Measurements from ENCODE around the gene SARNP. TPM values are rescaled to one million over a fixed set of nuclear protein-coding genes. Genes with fewer than 3 reads are reported as not detected.

SARNP gene
- total RNA-seq, 2 experiments from 2014 or later: 100 to 101 TPM

- Mint-ChIP-seq H3K27me3 (ENCODE audit: low read depth) (no peaks in the 10 kb centered on the region), H3K4me1 (ENCODE audit: low read depth) (peaks cover 28% of the 10 kb centered on the region), H3K9me3 (no peaks in the 10 kb centered on the region), H3K36me3 (ENCODE audit: low read depth) (peaks cover 5% of the 10 kb centered on the region), H3K4me3 (no peak overlapping the region), H3K27ac (no peak overlapping the region)
- CTCF ChIA-PET: interaction anchor here (0.7 to 2.7 kb wide), 3 partner anchors 10 to 62 kb away, joined by 3 to 23 read pairs (median 4); no protein-coding TSS in a partner anchor
- no peak for DNase-seq
- intact Hi-C loops (cut with micrococcal nuclease): loop anchor here (5.0 kb wide), 1 partner anchor 732 kb away; no protein-coding TSS in a partner anchor
These were observed 98.2 kb downstream of the SARNP start for GRCh38 chr12:55719371-55719770.

GRCh38 chr12:55718624-55719275, 98.8 kb downstream of the SARNP start:
- Mint-ChIP-seq H3K27me3 (ENCODE audit: low read depth) (no peaks in the 10 kb centered on the region), H3K27ac (peak overlapping the region; percentile 18), H3K4me1 (ENCODE audit: low read depth) (peaks cover 28% of the 10 kb centered on the region), H3K36me3 (ENCODE audit: low read depth) (peaks cover 5% of the 10 kb centered on the region), H3K4me3 (no peak overlapping the region), H3K9me3 (no peaks in the 10 kb centered on the region)
- intact Hi-C loops (cut with micrococcal nuclease): loop anchor here (5.0 kb wide), 1 partner anchor 731 kb away; no protein-coding TSS in a partner anchor
- CTCF ChIA-PET: interaction anchor here (0.6 to 2.7 kb wide), 3 partner anchors 9 to 20 kb away, joined by 3 to 23 read pairs (median 10); partner anchors contain the start of gene CD63
- no peak for DNase-seq

- CTCF ChIA-PET: interaction anchor here (0.6 to 3.5 kb wide), 5 partner anchors 8 to 1098 kb away, joined by 3 to 32 read pairs (median 7); partner anchors contain the start of gene CD63
- Mint-ChIP-seq H3K9me3 (no peaks in the 10 kb centered on the region), H3K27me3 (ENCODE audit: low read depth) (no peaks in the 10 kb centered on the region), H3K27ac (peak overlapping the region; percentile 91), H3K36me3 (ENCODE audit: low read depth) (peaks cover 3% of the 10 kb centered on the region), H3K4me3 (peak overlapping the region; percentile 92), H3K4me1 (ENCODE audit: low read depth) (peaks cover 28% of the 10 kb centered on the region)
- intact Hi-C loops (cut with micrococcal nuclease): loop anchor here (5.0 kb wide), 1 partner anchor 731 kb away; no protein-coding TSS in a partner anchor
- DNase-seq: no peak
These were observed 99.5 kb downstream of the SARNP start for GRCh38 chr12:55718015-55718414.

- peak overlapping the region; percentile 92 for H3K4me3 Mint-ChIP-seq
- no peaks in the 10 kb centered on the region for H3K27me3 Mint-ChIP-seq (ENCODE audit: low read depth)
- CTCF ChIA-PET: interaction anchor here (0.6 to 3.5 kb wide), 6 partner anchors 13 to 1099 kb away, joined by 3 to 32 read pairs (median 6); partner anchors contain the start of genes ANKRD52 and CD63
- DNase-seq: peak; percentile 47
- H3K9me3 Mint-ChIP-seq: no peaks in the 10 kb centered on the region
- peak overlapping the region; percentile 91 for H3K27ac Mint-ChIP-seq
- H3K36me3 Mint-ChIP-seq (ENCODE audit: low read depth): peaks cover 3% of the 10 kb centered on the region
- H3K4me1 Mint-ChIP-seq (ENCODE audit: low read depth): peaks cover 28% of the 10 kb centered on the region
- intact Hi-C loops (cut with micrococcal nuclease): loop anchor here (5.0 kb wide), 1 partner anchor 730 kb away; no protein-coding TSS in a partner anchor
These were observed 100.2 kb downstream of the SARNP start for GRCh38 chr12:55717011-55718007.

GRCh38 chr12:55716582-55716957, 101.0 kb downstream of the SARNP start:
- Mint-ChIP-seq H3K27me3 (ENCODE audit: low read depth) (peaks cover 3% of the 10 kb centered on the region), H3K36me3 (ENCODE audit: low read depth) (peaks cover 3% of the 10 kb centered on the region), H3K4me1 (ENCODE audit: low read depth) (peaks cover 28% of the 10 kb centered on the region), H3K4me3 (peak overlapping the region; percentile 92), H3K9me3 (no peaks in the 10 kb centered on the region), H3K27ac (peak overlapping the region; percentile 91)
- intact Hi-C loops (cut with micrococcal nuclease): loop anchor here (1.0 to 5.0 kb wide), 8 partner anchors 13 to 729 kb away; partner anchors contain the start of genes CD63, PA2G4, RPL41 and SARNP
- no peak for DNase-seq
- CTCF ChIA-PET: interaction anchor here (1.0 to 3.5 kb wide), 5 partner anchors 13 to 541 kb away, joined by 3 to 32 read pairs (median 7); partner anchors contain the start of genes ANKRD52 and CD63

- H3K36me3 Mint-ChIP-seq (ENCODE audit: low read depth): peaks cover 3% of the 10 kb centered on the region
- peak; percentile 96 for DNase-seq
- no peaks in the 10 kb centered on the region for H3K9me3 Mint-ChIP-seq
- H3K27me3 Mint-ChIP-seq (ENCODE audit: low read depth): peaks cover 3% of the 10 kb centered on the region
- peak within 1 kb of the TSS; percentile 91 for H3K27ac Mint-ChIP-seq
- CTCF ChIA-PET: interaction anchor here (0.6 to 3.5 kb wide), 7 partner anchors 9 to 113 kb away, joined by 3 to 32 read pairs (median 4); no protein-coding TSS in a partner anchor
- intact Hi-C loops (cut with micrococcal nuclease): loop anchor here (1.0 to 5.0 kb wide), 8 partner anchors 13 to 729 kb away; partner anchors contain the start of genes CD63, PA2G4, RPL41 and SARNP
- H3K4me3 Mint-ChIP-seq: peak within 1 kb of the TSS; percentile 92
- peaks cover 28% of the 10 kb centered on the region for H3K4me1 Mint-ChIP-seq (ENCODE audit: low read depth)
These were observed 101.5 kb downstream of the SARNP start, which contains the start of gene BLOC1S1 for GRCh38 chr12:55715833-55716581. BLOC1S1 (plus strand) TSS chr12:55716046; CDS start chr12:55716052, 6 bp downstream.

GRCh38 chr12:55715169-55715764, 102.3 kb downstream of the SARNP start:
- Mint-ChIP-seq H3K9me3 (no peaks in the 10 kb centered on the region), H3K27ac (peak overlapping the region; percentile 91), H3K4me1 (ENCODE audit: low read depth) (peaks cover 28% of the 10 kb centered on the region), H3K36me3 (ENCODE audit: low read depth) (peaks cover 3% of the 10 kb centered on the region), H3K4me3 (peak overlapping the region; percentile 92), H3K27me3 (ENCODE audit: low read depth) (peaks cover 3% of the 10 kb centered on the region)
- CTCF ChIA-PET: interaction anchor here (0.6 to 3.5 kb wide), 6 partner anchors 10 to 114 kb away, joined by 3 to 32 read pairs (median 4); no protein-coding TSS in a partner anchor
- intact Hi-C loops (cut with micrococcal nuclease): loop anchor here (5.0 kb wide), 1 partner anchor 728 kb away; no protein-coding TSS in a partner anchor
- DNase-seq: no peak

GRCh38 chr12:55713721-55714120, 103.8 kb downstream of the SARNP start:
- Mint-ChIP-seq H3K27me3 (ENCODE audit: low read depth) (peaks cover 9% of the 10 kb centered on the region), H3K4me1 (ENCODE audit: low read depth) (peaks cover 32% of the 10 kb centered on the region), H3K9me3 (no peaks in the 10 kb centered on the region), H3K4me3 (no peak overlapping the region), H3K27ac (no peak overlapping the region), H3K36me3 (ENCODE audit: low read depth) (peaks cover 3% of the 10 kb centered on the region)
- no peak for DNase-seq
- intact Hi-C loops (cut with micrococcal nuclease): no loop called here
- CTCF ChIA-PET: no interaction called here

GRCh38 chr12:55712700-55713415, 104.7 kb downstream of the SARNP start:
- Mint-ChIP-seq H3K36me3 (ENCODE audit: low read depth) (peaks cover 3% of the 10 kb centered on the region), H3K27ac (no peak overlapping the region), H3K9me3 (no peaks in the 10 kb centered on the region), H3K27me3 (ENCODE audit: low read depth) (peaks cover 16% of the 10 kb centered on the region), H3K4me3 (no peak overlapping the region), H3K4me1 (ENCODE audit: low read depth) (peaks cover 28% of the 10 kb centered on the region)
- intact Hi-C loops (cut with micrococcal nuclease): no loop called here
- no peak for DNase-seq
- CTCF ChIA-PET: interaction anchor here (1.0 to 1.3 kb wide), 2 partner anchors 17 to 25 kb away, joined by 3 to 5 read pairs; no protein-coding TSS in a partner anchor

- H3K27me3 Mint-ChIP-seq (ENCODE audit: low read depth): peaks cover 20% of the 10 kb centered on the region
- intact Hi-C loops (cut with micrococcal nuclease): no loop called here
- H3K9me3 Mint-ChIP-seq: no peaks in the 10 kb centered on the region
- H3K4me3 Mint-ChIP-seq: no peak overlapping the region
- peaks cover 3% of the 10 kb centered on the region for H3K36me3 Mint-ChIP-seq (ENCODE audit: low read depth)
- CTCF ChIA-PET: interaction anchor here (0.8 to 1.3 kb wide), 2 partner anchors 25 to 26 kb away, joined by 3 to 5 read pairs; no protein-coding TSS in a partner anchor
- no peak for DNase-seq
- H3K27ac Mint-ChIP-seq: no peak overlapping the region
- H3K4me1 Mint-ChIP-seq (ENCODE audit: low read depth): peaks cover 24% of the 10 kb centered on the region
These were observed 105.6 kb downstream of the SARNP start for GRCh38 chr12:55711786-55712553.

All from activated naive CD4-positive, alpha-beta T cell treated with anti-CD3 and anti-CD28 coated beads for 36 hours (primary cell).